ENCODE data around the gene CFAP61. TPM values are rescaled to one million over a fixed set of nuclear protein-coding genes. Genes with fewer than 3 reads are reported as not detected.

Gene CFAP61
- polyA plus RNA-seq, 1 donor = 2.8 TPM

- DNase-seq = no peak
These were observed 121.9 kb downstream of the CFAP61 start for GRCh38 chr20:20174089-20174835.

GRCh38 chr20:20181322-20181721, 129.0 kb downstream of the CFAP61 start:
- DNase-seq = no peak

GRCh38 chr20:20184149-20184548, 131.8 kb downstream of the CFAP61 start:
- DNase-seq = no peak

- no peak for DNase-seq
These were observed 132.4 kb downstream of the CFAP61 start for GRCh38 chr20:20184706-20185105.

GRCh38 chr20:20188647-20189046, 136.3 kb downstream of the CFAP61 start:
- DNase-seq = no peak

- DNase-seq = no peak
These were observed 140.0 kb downstream of the CFAP61 start for GRCh38 chr20:20192366-20192765.

GRCh38 chr20:20195021-20195705, 142.8 kb downstream of the CFAP61 start:
- DNase-seq = no peak

- DNase-seq = no peak
These were observed 144.3 kb downstream of the CFAP61 start for GRCh38 chr20:20196610-20197009.

- DNase-seq = no peak
These were observed 145.7 kb downstream of the CFAP61 start for GRCh38 chr20:20198011-20198410.

- no peak for DNase-seq
These were observed 147.2 kb downstream of the CFAP61 start for GRCh38 chr20:20199361-20200160.

- no peak for DNase-seq
These were observed 148.8 kb downstream of the CFAP61 start for GRCh38 chr20:20201124-20201523.

GRCh38 chr20:20201639-20202038, 149.3 kb downstream of the CFAP61 start:
- DNase-seq = no peak

- no peak for DNase-seq
These were observed 150.4 kb downstream of the CFAP61 start for GRCh38 chr20:20202768-20203167.

- no peak for DNase-seq
These were observed 151.5 kb downstream of the CFAP61 start for GRCh38 chr20:20203784-20204183.

- DNase-seq = no peak
These were observed 151.9 kb downstream of the CFAP61 start for GRCh38 chr20:20204256-20204655.

GRCh38 chr20:20205141-20205861, 153.0 kb downstream of the CFAP61 start:
- no peak for DNase-seq

- DNase-seq = no peak
These were observed 153.5 kb downstream of the CFAP61 start for GRCh38 chr20:20205862-20206236.

- DNase-seq = no peak
These were observed 154.5 kb downstream of the CFAP61 start for GRCh38 chr20:20206788-20207187.

- no peak for DNase-seq
These were observed 155.0 kb downstream of the CFAP61 start for GRCh38 chr20:20207291-20207690.

- DNase-seq = no peak
These were observed 155.5 kb downstream of the CFAP61 start for GRCh38 chr20:20207872-20208271.

GRCh38 chr20:20209684-20210083, 157.4 kb downstream of the CFAP61 start:
- DNase-seq = no peak

GRCh38 chr20:20210327-20210726, 158.0 kb downstream of the CFAP61 start:
- no peak for DNase-seq
